ENCODE results near the gene THSD7B. TPM values are rescaled to one million over a fixed set of nuclear protein-coding genes. Genes with fewer than 3 reads are reported as not detected.

The THSD7B gene
- total and polyA plus RNA-seq, 9 of the 15 experiments (the other 6 are each of a cell fraction or from before 2014, with no cell fraction given): not detected

DNA sequence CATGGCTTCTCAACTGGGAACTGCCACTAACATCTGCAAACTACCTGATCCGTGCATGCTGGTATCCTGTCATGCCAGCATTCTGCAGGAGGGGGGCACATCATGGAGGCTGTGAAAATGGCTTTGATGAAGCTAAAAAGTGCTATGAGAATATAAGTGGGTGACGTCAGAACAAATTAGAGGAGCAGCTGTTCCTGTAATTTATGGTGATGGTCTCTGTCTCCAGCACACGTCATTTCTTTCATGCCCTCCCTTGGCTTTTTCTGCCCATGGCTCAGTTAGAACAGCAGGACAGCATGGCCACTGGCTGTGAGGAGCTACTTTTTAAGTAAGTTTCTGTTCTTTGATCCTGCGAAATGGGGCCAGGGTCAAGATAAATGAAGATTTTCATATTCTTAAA, 466.3 kb downstream of the THSD7B start (continued):
- TF ChIP-seq, protein P1, sequence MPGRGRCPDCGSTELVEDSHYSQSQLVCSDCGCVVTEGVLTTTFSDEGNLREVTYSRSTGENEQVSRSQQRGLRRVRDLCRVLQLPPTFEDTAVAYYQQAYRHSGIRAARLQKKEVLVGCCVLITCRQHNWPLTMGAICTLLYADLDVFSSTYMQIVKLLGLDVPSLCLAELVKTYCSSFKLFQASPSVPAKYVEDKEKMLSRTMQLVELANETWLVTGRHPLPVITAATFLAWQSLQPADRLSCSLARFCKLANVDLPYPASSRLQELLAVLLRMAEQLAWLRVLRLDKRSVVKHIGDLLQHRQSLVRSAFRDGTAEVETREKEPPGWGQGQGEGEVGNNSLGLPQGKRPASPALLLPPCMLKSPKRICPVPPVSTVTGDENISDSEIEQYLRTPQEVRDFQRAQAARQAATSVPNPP (IDR thresholded peaks at IDR 0.05; ENCODE audit: borderline replicate concordance, insufficient read depth, insufficient read length): no peak
- TF ChIP-seq JUNB (CRISPR knock-in tag; conservative IDR thresholded peaks at IDR 0.05) (no peak), ZNF778 (CRISPR knock-in tag; IDR thresholded peaks at IDR 0.05) (no peak), SMAD3 (CRISPR knock-in tag; conservative IDR thresholded peaks at IDR 0.05) (no peak), NFE2L1 (tag; IDR thresholded peaks at IDR 0.05; ENCODE audit: borderline replicate concordance, low read depth) (no peak), NRF1 (conservative IDR thresholded peaks at IDR 0.05 in 1 of 2, IDR thresholded peaks at IDR 0.05 in 1 of 2) (no peak), HSF4 (CRISPR knock-in tag; IDR thresholded peaks at IDR 0.05; ENCODE audit: borderline replicate concordance) (no peak), HOXB6 (CRISPR knock-in tag; IDR thresholded peaks at IDR 0.05; ENCODE audit: borderline replicate concordance) (no peak), SMAD4 (CRISPR knock-in tag; conservative IDR thresholded peaks at IDR 0.05) (no peak)

DNA sequence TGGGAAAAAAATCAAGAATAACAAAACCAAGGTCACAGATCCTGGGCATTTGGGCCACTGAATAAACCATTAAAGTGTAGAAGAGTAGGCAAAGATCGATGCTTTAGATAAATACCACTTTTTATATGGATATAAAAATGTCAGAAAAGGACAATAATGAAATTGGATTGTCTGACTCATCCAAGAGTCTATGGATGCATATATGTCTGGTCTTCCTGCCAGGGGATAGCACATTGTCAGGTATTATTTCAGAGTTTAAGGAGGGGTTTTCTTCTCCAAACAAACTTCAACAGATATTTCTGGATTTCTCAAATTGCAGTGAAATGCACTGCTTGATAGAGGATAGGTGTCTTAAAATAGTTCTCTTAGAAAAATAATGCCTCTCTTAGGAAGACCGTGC, 466.7 kb downstream of the THSD7B start:
- no peaks in the 10 kb centered on the region for H3K79me2 ChIP-seq (ENCODE audit: control insufficient read depth, insufficient read depth, low read length)
- whole genome bisulfite sequencing (ENCODE audit: insufficient coverage, low coverage, missing lambda C conversion rate): 6% methylated on average over 2 of the region's 2 CpGs
- ChIA-PET CTCF (ENCODE audit: low intra/inter-chr PET ratio) (no interaction called here), POLR2A (no interaction called here)
- no peak overlapping the region for H3K4me3 ChIP-seq
- DNase-seq (ENCODE audit: extremely low read depth in 1 of 4, low spot score in 3 of 4): no peak
- no peak for ATAC-seq
- H3K36me3 ChIP-seq (ENCODE audit: control insufficient read depth, insufficient read depth, low read length): no peaks in the 10 kb centered on the region
- H4K20me1 ChIP-seq (replicated peaks; ENCODE audit: control insufficient read depth, insufficient read depth, low read length): no peaks in the 10 kb centered on the region
- no peaks in the 10 kb centered on the region for H3K27me3 ChIP-seq (ENCODE audit: control insufficient read depth in 2 of 2, insufficient read depth in 2 of 2, low read length in 2 of 2)
- H3K4me2 ChIP-seq (ENCODE audit: insufficient read depth, low read length): no peak overlapping the region
- no peak overlapping the region for H3K27ac ChIP-seq (ENCODE audit: extremely low read depth, low read depth, low read length)
- FAIRE-seq: no peak
- H2AFZ ChIP-seq (ENCODE audit: low read depth, low read length): no peak overlapping the region
- H3K4me1 ChIP-seq (replicated peaks in 1 of 2; ENCODE audit: control insufficient read depth in 2 of 2, insufficient read depth in 2 of 2, low read length in 2 of 2): no peaks in the 10 kb centered on the region
- intact Hi-C loops (cut with micrococcal nuclease): no loop called here
- no peaks in the 10 kb centered on the region for H3K9me1 ChIP-seq (ENCODE audit: control insufficient read depth, insufficient read depth, low read length)
- in situ Hi-C loops (cut with MboI): no loop called here
- H3K9ac ChIP-seq (ENCODE audit: insufficient read depth in 1 of 2, low read depth in 2 of 2, low read length in 2 of 2): no peak overlapping the region
- H3K9me3 ChIP-seq (replicated peaks; ENCODE audit: control insufficient read depth, insufficient read depth, low read depth, low read length): no peaks in the 10 kb centered on the region
- TF ChIP-seq, protein P2, sequence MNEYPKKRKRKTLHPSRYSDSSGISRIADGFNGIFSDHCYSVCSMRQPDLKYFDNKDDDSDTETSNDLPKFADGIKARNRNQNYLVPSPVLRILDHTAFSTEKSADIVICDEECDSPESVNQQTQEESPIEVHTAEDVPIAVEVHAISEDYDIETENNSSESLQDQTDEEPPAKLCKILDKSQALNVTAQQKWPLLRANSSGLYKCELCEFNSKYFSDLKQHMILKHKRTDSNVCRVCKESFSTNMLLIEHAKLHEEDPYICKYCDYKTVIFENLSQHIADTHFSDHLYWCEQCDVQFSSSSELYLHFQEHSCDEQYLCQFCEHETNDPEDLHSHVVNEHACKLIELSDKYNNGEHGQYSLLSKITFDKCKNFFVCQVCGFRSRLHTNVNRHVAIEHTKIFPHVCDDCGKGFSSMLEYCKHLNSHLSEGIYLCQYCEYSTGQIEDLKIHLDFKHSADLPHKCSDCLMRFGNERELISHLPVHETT (CRISPR knock-in tag; conservative IDR thresholded peaks at IDR 0.05 in 1 of 2, IDR thresholded peaks at IDR 0.05 in 1 of 2): no peak
- TF ChIP-seq ZNF589 (CRISPR knock-in tag; IDR thresholded peaks at IDR 0.05; ENCODE audit: low read depth): no peak
- no peak for TF ChIP-seq NBN (IDR thresholded peaks at IDR 0.05; ENCODE audit: low read depth)
- TF ChIP-seq ZNF668 (CRISPR knock-in tag; IDR thresholded peaks at IDR 0.05): no peak
- no TSS peak for BruUV-seq (replicated peaks)

Measured in K562 (cell line).